ENCODE results near the gene UST.
"Not testable (repeated sequence)": the region's sequence is repeated elsewhere in the genome, so short reads cannot be mapped to it uniquely, and the experiment has no call there.

UST gene

DNA sequence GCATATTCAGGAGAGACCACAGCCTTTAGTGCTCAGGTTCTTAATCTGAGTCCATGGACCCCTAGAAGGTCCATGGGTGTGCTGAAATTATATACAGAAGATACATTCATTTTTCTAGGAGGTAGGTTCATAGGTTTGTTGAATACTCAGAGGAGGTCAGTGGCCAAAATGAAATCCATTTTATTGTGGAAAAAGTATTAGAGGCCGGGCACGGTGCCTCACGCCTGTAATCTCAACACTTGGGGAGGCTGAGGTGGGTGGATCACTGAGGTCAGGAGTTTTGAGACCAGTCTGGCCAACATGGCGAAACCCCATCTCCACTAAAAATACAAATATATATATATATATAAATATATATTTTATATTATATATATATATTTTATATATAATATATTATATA, 9.0 kb upstream of the UST start:
- no peak for DNase-seq

DNA sequence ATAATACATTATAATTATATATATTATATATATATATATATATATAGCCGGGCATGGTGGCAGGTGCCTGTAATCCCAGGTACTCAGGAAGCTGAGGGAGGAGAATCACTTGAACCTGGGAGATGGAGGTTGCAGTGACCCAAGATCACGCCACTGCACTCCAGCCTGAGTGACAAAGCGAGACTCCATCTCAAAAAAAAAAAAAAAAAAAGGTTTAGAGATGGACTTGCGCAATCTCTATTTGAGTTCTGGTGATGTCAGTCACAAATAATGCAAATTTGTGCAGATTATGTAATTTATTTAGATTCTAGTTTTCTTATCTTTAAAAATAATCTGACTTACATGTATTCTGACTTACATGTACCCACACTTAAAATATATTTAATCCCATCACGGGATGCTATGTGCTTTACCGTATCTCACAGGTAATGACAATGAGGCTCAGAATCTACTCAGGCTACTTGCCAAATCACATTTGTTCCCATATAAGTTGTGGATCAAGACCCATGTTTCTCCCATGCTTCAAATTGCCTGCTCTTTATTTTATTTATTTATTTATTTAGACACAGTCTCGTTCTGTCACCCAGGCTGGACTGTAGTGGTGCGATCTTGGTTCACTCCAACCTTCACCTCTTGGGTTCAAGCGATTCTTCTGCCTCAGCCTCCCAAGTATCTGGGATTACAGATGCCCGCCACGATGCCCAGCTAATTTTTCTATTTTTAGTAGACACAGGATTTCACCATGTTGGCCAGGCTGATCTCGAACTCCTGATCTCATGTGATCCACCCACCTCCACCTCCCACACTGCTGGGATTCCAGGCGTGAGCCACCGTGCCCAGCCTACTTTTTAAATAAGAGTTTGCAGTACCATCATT, 7.6 kb upstream of the UST start:
- DNase-seq, result no peak

DNA sequence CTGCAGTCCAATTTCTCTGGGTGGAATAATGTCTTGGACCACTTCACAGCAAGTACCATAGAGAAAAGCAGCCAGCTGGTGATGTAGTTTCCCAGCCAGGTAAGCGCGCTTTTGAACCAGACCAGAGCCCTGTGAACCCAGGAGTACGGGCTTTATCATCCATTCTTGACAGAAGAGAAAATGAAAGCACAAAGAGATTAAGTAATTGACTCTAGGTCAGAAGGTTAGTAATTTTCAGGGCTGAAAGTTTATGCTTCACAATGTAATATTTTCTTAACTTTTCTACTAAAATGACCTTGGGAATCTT, 7.1 kb upstream of the UST start:
- no peak for DNase-seq

DNA sequence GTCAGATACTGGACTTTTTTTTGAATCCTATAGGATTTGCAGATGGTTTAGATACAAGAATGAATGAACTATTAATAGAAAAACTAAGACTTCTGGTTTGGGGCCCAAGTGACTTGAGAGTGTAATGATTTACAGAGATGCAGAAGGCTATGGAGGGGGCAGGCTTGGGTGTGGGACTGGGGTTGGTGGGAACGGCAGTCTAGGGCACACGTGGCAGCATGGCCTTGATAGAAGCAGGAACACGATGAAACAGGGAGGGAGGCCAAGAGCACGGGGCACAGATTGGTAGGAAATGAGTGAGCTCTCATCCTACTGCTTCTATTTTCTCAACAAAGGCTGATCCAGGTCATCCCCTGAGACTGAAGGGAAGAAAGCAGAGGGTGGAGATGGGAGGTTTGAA, 3.4 kb upstream of the UST start:
- DNase-seq, result no peak

DNA sequence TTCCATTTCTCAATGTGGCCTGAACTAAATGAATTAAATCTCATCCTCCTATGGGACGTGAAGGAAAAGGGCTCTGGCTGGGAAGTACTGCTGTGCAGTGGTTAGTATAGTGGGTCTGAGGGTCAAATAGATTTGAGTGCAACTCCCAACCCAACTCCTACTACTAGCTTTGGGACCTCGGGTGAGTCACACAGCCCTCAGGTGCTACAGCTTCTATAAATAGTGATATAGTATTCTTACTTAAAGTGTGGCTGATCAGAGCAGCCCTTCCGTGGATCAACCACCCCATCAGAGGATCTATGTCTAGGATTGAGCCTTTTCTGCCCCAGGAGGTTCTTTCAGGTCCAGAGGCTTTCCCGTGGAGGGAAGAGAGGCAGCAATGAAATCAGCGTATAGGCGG, 904 bp upstream of the UST start:
- DNase-seq, result no peak

DNA sequence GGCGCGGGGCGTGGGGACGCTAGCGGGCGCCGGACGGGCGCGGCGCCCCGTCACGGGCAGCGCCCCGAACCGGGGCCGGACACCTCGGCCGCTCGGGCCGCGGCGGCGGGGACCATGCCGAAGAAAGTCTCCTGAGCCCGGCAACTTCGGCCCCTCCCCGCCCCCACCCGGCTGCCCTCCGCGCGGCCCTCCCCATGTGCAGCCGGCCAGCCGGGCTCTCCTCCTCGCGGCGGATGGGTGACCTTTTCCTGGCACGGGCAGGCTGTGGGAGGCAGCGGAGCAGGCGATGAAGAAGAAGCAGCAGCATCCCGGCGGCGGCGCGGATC, 278 bp downstream of the UST start:
- no peak for DNase-seq

DNA sequence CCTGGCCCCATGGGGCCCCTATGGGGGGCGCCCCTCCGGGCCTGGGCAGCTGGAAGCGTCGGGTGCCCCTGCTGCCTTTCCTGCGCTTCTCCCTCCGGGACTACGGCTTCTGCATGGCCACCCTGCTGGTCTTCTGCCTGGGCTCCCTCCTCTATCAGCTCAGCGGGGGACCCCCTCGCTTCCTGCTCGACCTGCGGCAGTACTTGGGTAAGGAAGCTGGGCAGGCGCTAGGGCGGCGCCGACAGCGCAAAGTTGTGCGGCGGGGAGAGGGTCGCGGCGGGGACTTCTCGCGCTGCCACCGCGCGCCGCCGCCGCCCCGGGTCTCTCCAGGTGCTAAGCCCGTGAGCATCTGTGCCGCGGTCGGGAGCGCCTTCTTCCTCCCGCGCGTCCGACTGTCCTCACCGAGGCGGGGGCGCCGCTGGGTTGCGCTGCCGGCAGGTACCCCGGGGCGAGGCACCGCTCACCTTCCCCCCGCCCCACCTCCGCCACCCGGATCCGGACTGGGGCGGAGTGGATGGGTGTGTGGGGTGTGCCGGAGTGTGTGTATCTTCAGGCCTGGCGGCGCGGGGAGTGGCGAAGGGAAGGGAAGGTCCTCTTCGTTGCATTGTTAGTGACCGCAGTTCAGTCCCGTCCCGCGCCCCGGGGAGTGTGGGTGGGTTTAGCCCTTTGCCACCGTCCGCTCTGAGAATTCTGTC, 788 bp downstream of the UST start:
- peak; percentile 59 for DNase-seq

DNA sequence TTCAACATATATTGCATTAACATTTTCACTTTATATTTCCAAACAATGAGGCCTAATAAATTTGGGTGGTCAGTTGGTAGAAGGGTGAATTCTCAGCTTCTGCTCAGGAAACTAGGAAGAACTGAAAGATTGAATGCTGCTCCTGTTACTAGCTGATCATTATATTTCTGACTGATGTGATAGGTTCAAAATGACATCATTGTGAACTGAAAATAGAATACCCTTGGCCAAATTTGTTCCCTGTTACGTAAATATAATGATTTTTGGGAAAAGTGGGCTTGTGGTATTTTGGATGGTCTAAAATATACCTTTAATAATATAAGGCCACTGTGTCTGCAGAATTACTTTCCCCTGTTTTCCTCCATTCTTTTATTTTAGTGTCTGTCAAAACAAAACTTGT, 2.8 kb downstream of the UST start:
- no peak for DNase-seq

DNA sequence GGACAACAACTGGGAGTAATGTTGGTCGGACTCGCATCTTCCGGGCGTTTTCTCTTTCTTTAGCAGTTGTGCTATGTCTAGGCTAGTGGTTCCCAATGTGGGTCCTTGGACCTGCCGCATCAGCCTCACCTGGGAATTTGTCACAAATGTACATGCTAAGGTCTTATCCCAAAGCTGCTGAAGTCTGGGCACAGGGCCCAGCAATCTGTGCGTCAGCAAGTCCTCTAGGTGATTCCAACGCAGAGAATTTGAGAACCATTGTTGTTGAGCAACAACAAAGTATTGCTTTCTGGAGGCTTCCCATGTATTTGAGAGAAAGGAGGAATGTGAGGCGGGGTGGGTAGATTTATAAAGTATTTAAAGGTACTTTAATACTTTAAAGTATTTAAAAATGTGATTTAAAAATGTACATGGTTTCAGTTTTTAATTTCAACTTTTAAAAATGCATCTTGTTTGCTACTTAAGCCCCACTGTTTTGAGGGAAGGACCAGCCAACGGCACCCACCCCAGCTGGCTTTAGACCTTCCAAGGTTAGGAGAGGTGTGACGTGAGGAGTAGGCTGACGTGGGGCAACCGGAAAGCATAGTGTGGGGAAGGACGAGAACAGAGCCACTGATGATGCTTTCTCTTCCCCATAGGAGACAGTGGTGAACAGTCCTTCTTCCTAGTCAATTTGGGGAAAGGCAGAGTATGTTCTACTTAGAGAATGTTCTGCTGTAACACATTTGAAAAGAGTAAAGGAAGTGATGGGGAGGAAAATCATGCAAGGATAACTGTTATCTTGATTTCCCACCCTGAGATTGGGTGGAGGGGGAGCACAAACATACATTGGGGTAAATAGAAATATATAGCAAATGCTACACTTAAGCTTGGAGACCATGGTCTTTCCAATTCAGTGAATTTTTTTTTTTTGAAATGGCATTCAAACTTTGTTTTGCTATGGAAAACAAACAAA, 4.3 kb downstream of the UST start:
- DNase-seq, result no peak

DNA sequence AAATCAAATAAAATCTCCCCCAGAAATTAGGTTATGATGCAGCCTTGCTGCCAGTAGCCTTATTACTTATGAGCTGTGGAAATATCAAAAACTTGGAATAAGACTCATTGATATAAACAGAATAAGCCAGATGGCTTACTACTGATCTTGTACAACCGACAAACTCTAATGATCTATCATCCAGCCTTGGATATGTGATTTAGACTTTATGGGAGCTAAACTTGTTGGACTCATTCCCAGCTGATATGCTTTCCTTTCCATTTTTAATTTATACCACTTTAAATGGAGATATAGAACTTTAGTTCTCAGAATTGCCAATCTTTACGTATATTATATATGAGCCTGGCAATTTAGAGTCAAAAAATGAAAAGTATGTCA, 5.0 kb downstream of the UST start:
- DNase-seq, result no peak

DNA sequence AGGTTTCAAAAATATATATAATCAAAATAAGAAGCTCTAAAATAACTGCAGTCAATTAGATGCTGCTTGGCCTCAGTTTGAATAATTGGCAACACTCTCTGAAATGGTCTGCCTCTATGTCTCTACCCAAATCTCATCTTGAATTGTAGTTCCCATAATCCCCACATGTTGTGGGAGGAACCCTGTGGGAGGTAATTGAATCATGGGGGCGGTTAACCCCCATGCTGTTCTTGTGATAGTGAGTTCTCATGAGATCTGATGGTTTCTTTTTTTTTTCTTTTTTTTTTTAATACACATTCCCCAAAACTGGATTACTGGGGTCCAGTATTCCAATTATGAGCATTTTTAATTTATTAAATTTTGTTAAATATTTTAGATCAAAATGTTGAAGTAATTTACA, 8.5 kb downstream of the UST start:
- DNase-seq, result not testable (repeated sequence)

DNA sequence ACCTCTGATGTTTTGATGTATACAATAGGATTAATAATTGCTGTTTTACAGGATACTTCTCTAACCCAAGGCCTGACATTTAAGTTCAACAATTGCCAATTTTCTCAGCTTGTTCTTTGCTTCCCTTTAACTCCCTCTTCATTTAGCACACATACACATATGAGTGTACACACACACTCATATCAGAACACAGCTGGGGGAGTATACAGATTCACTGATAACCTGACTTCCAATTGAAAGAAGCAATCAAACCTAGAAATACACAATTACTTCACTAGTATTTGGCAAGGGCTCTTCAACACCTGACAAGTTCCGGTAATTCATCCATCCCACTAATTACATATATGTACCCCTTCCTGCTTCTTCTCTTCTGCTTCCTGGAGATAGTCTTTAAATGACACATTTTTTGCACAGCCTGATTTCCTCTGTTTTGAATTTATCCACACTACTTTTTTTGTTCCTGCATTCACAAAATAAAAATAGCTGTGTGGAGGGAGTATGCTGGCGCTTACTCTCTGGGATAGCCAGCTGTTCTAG, 11.2 kb downstream of the UST start:
- no peak for DNase-seq

DNA sequence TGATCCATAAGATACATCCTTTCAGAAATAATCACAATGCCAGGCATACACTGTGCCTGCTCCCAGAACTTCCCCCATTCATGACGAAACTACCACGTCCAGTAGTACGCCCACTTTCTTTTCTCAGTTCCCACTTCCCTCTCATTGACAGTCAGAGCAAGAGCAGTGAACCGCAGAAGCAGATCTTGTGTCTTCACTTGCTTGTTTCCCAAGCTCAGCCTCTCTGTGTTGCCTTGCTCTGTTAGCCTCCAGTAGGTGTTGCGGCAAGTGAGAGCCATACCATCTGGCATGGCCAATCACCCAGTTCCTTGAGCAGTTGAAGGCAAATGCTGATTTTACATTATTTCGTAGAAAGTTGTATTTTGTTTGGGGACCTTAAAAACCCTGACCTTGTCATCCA, 11.7 kb downstream of the UST start:
- DNase-seq, result no peak

DNA sequence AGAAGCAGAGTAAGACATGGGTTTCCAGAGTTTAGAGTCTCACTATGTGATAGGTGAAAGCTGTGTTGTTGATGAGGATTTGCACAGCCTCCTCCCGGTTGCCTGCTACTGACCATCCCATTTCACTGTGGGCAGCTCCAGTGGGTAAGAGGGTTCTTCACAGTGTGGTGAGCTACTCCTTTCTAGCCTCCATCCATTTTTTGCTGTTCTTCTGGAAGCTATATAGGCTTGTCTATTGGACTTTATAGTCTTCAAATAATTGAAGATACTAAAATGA, 13.4 kb downstream of the UST start:
- no peak for DNase-seq

DNA sequence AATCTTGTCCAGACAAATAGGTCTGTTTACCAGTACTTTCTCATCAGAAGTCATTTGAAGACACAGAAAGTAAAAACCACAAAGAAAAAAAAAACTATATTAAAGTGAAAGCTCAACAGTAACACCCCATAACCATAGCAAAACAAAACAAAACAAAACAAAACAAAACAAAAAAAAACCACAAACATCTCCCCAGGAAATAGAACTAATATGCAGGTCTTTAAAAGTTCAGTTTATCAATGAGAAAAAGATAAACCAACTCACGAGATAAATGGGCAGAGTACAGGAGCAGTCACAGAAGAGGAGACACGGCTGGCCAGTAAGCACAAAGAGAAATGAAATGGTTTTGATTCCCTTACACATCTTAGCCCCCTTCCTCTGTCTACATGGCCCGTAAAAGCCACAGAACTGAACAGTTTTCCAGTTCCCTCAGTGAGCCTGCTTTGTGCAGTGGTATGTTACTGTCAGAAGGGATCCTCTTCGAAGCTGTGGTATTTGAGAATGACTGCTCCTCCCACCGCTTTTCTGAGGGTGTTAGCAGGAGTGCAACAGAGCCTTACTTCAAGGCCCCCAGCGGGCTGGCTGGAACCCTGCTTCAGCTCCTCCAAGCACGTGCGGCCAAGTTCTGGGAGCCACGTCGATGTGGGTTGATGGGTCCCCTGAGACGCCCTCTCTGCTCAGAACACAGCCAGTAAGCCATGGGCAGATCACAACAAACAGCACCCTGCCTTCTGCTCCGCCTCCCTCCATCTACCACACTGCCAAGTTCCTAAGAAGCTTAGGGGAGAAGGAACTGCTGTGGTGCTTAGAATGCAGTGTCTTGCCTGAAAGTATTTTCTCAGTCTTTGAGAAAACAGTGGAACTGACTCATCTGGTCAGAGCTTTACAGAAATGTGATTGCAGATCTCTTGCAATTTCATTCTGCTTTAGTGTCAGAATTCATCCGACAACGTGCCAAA, 14.0 kb downstream of the UST start:
- DNase-seq, result peak; percentile 80

DNA sequence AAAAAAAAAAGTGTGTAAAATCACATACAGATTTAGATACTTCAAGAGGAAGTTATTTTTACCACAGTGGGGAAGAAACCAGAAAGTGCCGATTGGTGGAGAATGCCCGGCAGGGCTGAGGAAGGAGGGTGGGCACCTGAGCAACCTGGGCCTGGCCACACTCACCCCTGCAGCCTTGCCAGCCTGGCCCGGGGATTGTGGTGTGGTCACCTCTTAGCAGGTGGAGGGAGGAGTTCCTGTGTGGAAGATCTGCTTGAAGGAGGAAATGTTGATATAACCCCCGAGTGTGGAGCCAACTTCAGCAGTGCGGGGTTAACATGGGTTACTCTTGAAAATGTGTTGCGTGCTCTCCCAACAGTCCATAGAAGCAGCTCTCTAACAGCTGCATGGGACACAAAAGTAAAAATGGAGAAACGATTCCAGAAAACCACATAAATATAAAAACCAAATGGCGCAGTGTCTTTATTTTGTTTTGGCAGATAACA, 14.7 kb downstream of the UST start:
- DNase-seq, result no peak

DNA sequence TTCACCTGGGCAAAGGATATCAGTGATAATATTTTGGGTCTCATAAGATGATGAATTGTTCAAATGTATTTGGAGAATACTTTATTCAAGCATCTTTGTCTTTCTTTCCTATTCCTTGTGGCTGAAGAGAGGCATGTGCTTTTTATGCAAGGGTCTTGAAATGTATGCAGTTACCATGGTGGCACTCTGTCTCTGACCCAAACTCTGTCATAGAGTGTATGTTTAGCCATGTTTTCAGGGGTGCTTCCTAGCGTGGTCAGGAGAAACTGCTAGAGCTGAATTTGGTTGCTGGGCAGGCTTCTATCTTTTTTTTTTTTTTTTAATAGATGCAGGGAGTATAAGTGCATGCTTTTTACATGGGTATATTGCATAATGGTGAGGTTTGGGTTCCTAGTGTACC, 15.4 kb downstream of the UST start:
- DNase-seq, result no peak

DNA sequence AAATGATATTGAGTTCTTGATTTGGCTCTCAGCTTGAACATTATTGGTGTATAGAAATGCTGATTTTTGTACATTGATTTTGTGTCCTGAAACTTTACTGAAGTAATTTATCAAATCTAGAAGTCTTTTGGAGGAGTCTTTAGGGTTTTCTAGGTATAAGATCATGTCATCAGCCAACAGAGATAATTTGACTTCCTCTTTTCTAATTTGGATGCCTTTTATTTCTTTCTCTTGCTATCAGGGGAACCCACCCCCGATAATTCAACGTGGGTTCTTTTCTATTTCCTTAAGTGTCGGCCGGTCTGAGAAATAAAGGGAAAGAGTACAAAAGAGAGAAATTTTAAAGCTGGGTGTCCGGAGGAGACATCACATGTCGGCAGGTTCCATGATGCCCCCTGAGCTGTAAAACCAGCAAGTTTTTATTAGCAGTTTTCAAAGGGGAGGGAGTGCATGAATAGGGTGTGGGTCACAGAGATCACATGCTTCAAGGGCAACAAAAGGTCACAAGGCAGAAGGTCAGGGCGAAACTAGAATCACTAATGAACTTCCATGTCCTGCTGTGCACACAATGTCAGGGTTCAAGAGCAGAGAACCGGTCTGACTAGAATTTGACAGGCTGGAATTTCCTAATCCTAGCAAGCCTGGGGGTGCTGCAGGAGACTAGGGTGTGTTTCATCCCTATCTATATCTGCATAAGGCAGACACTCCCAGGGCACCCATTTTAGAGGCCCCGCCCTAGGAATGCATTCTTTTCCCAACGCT, 17.6 kb downstream of the UST start:
- not testable (repeated sequence) for DNase-seq

DNA sequence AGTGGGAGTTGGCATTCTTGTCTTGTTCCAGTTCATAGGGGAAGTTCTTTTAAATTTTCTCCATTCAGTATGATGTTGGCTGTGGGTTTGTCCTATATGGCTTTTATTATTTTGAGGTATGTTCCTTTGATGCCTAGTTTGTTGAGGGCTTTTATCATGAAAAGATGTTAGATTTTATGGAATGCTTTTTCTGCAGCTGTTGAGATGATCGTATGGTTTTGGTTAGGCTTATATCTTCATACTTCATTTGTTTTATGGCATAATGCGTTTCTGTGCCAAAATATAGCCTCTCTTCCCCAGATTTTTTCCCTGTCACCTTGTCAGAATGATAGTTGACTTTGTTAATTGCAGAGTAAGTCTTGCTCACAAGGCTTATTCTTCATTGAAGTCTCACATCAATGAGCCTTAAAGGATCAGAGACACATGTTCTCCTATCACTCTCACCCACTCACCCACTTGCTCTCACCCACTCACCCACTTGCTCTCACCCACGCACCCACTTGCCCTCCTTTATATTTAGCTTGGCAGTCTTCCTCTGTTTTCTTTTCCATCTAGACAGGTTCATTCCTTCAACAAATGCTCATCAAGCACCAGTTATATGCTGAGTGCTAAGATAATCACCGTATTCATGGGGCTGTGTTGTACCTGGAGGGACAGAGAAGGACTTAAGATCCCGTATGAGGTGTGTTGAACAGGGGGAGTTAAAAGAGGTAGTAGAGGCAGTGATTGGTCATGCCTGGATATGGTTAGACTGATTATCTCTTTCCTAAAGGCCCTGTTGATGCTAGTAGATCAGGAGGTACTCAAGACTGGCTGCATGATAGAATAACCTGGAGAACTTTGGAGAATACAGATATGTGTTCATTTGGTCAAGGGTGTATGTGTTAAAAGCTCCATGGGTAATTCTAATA, 19.3 kb downstream of the UST start:
- no peak for DNase-seq

DNA sequence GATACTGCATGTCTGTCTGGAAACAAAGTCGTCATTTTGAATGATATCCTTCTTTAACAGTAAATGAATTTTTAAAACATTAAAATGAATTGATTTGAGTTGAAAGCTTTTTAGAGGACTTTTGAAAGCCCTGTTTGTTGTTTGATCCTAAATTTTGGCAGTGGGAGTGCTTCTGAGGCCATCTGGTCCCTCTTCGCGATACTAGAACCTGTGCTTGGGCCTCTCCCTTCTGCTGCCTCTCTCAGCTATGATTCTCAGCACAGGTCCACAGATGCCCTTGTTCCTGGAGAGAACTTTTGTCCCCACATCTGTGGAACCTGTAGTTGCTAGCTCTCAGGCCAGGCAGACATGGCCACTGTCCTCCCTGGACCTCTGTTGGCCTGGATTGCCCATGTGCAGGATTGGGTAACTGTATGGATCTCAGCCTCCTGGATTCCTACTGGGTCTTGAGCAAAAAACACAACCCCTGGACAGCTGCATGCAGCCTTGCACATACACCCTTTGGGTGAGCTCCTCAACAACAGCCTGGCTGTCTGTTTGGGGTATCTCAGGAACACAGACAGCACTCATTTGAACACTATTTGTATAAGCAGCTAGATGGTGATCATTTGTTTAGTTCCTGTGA, 21.9 kb downstream of the UST start:
- peak; percentile 15 for DNase-seq

All from NCI-H2171 (cell line).